ENCODE data around the gene XKR7. TPM values are rescaled to one million over a fixed set of nuclear protein-coding genes. Genes with fewer than 3 reads are reported as not detected.

The XKR7 gene
- total RNA-seq, 1 experiment from 2014 or later, result not detected

- no peak for DNase-seq (ENCODE audit: low spot score)
These were observed 72.4 kb downstream of the XKR7 start for GRCh38 chr20:32040142-32040953.

- DNase-seq (ENCODE audit: low spot score), result no peak
These were observed 78.0 kb downstream of the XKR7 start for GRCh38 chr20:32045999-32046398.

- no peak for DNase-seq (ENCODE audit: low spot score)
These were observed 82.4 kb downstream of the XKR7 start for GRCh38 chr20:32050324-32050841.

- DNase-seq (ENCODE audit: low spot score), result no peak
These were observed 83.1 kb downstream of the XKR7 start for GRCh38 chr20:32050851-32051556.

- no peak for DNase-seq (ENCODE audit: low spot score)
These were observed 83.8 kb downstream of the XKR7 start for GRCh38 chr20:32051720-32052089.

GRCh38 chr20:32052090-32052777 is 84.3 kb downstream of the XKR7 start, which contains the start of gene HCK:
Gene HCK (plus strand): TSS chr20:32052242.
- DNase-seq (ENCODE audit: low spot score), result no peak

- DNase-seq (ENCODE audit: low spot score), result no peak
These were observed 84.9 kb downstream of the XKR7 start for GRCh38 chr20:32052778-32053362.

Other genes with a start within 250 kb of the XKR7 start
- 34.2 and 42.6 TPM in 2 replicates for gene BCL2L1, start 245.3 kb upstream of the XKR7 start, total RNA-seq (2014; rRNA removed; shearing (Covaris generic))
- gene TPX2, start 228.9 kb upstream of the XKR7 start, total RNA-seq (2014; rRNA removed; shearing (Covaris generic)), result 111 and 128 TPM in 2 replicates
- 0.14 TPM in 1 of 2 replicates, not detected in the other for gene MYLK2, start 148.8 kb upstream of the XKR7 start, total RNA-seq (2014; rRNA removed; shearing (Covaris generic))
- gene FOXS1, start 122.5 kb upstream of the XKR7 start, total RNA-seq (2014; rRNA removed; shearing (Covaris generic)), result 0.08 TPM in 1 of 2 replicates, not detected in the other
- gene DUSP15, start 97.6 kb upstream of the XKR7 start, total RNA-seq (2014; rRNA removed; shearing (Covaris generic)), result 7.5 and 9.2 TPM in 2 replicates
- 0.27 TPM in 1 of 2 replicates, not detected in the other for gene TTLL9, start 97.5 kb upstream of the XKR7 start, total RNA-seq (2014; rRNA removed; shearing (Covaris generic))
- gene PDRG1, start 16.1 kb upstream of the XKR7 start, total RNA-seq (2014; rRNA removed; shearing (Covaris generic)), result 4.4 and 6.2 TPM in 2 replicates
- gene CCM2L, start 42.3 kb downstream of the XKR7 start, total RNA-seq (2014; rRNA removed; shearing (Covaris generic)), result 0.04 TPM in 1 of 2 replicates, not detected in the other
- gene HCK, start 84.1 kb downstream of the XKR7 start, total RNA-seq (2014; rRNA removed; shearing (Covaris generic)), result not detected in 2 replicates
- gene TM9SF4, start 141.6 kb downstream of the XKR7 start, total RNA-seq (2014; rRNA removed; shearing (Covaris generic)), result 30.5 and 39.7 TPM in 2 replicates
- gene PLAGL2, start 239.6 kb downstream of the XKR7 start, total RNA-seq (2014; rRNA removed; shearing (Covaris generic)), result 2.9 and 3.7 TPM in 2 replicates
- gene POFUT1, start 239.7 kb downstream of the XKR7 start, total RNA-seq (2014; rRNA removed; shearing (Covaris generic)), result 51.5 and 51.6 TPM in 2 replicates

Data from H4 (cell line).